ENCODE measurements around the gene TRAPPC4. TPM values are rescaled to one million over a fixed set of nuclear protein-coding genes. Genes with fewer than 3 reads are reported as not detected.
"Not testable (repeated sequence)": the region's sequence is repeated elsewhere in the genome, so short reads cannot be mapped to it uniquely, and the experiment has no call there.

Gene TRAPPC4
- total and polyA plus RNA-seq, 4 donors = 33.8 to 54.3 (median 51.6) TPM

GRCh38 chr11:119034813-119035212 lies 16.2 kb downstream of the TRAPPC4 start:
- DNase-seq (no peak), ATAC-seq (ENCODE audit: low FRiP score) (no peak)
- H3K4me3 ChIP-seq (ENCODE audit: low read length in 2 of 2) = no peak overlapping the region
- 76 to 81% methylated on average over 3 of the region's 3 CpGs for WGBS, 2 donors
- H3K27me3 ChIP-seq (ENCODE audit: control insufficient read depth in 1 of 2, insufficient read depth in 2 of 2, low read length in 1 of 2) = no peaks in the 10 kb centered on the region
- no peaks in the 10 kb centered on the region for H3K9me3 ChIP-seq (ENCODE audit: control insufficient read depth, low read length)
- intact Hi-C loops (cut with DNase I) = no loop called here
- H3K27ac ChIP-seq (ENCODE audit: low read depth in 1 of 2, low read length in 2 of 2) = no peak overlapping the region
- H3K4me1 ChIP-seq (ENCODE audit: control insufficient read depth in 1 of 2, insufficient read depth in 2 of 2, low read length in 2 of 2) = no peaks in the 10 kb centered on the region
- no peaks in the 10 kb centered on the region for H3K36me3 ChIP-seq (ENCODE audit: control insufficient read depth in 1 of 2, insufficient read depth in 2 of 2, low read length in 1 of 2)

- WGBS, 2 donors = 86% methylated on average over 5 of the region's 5 CpGs
- Histone ChIP-seq H3K4me1 (ENCODE audit: control insufficient read depth in 1 of 2, insufficient read depth in 2 of 2, low read length in 2 of 2) (no peaks in the 10 kb centered on the region), H3K9me3 (ENCODE audit: control insufficient read depth, low read length) (no peaks in the 10 kb centered on the region), H3K27me3 (ENCODE audit: control insufficient read depth in 1 of 2, insufficient read depth in 2 of 2, low read length in 1 of 2) (no peaks in the 10 kb centered on the region), H3K36me3 (ENCODE audit: control insufficient read depth in 1 of 2, insufficient read depth in 2 of 2, low read length in 1 of 2) (no peaks in the 10 kb centered on the region), H3K27ac (ENCODE audit: low read depth in 1 of 2, low read length in 2 of 2) (no peak overlapping the region), H3K4me3 (ENCODE audit: low read length in 2 of 2) (no peak overlapping the region)
- DNase-seq (peak in 1 of 2 donors; percentile 31), ATAC-seq (ENCODE audit: low FRiP score) (no peak)
- intact Hi-C loops (cut with DNase I) = no loop called here
Observed at GRCh38 chr11:119038884-119039283, 20.3 kb downstream of the TRAPPC4 start.

- H3K27ac ChIP-seq (ENCODE audit: low read depth in 1 of 2, low read length in 2 of 2); intact Hi-C loops (cut with DNase I); ATAC-seq (ENCODE audit: low FRiP score); H3K4me1 ChIP-seq (ENCODE audit: control insufficient read depth in 1 of 2, insufficient read depth in 2 of 2, low read length in 2 of 2); DNase-seq; H3K27me3 ChIP-seq (ENCODE audit: control insufficient read depth in 1 of 2, insufficient read depth in 2 of 2, low read length in 1 of 2); H3K36me3 ChIP-seq (ENCODE audit: control insufficient read depth in 1 of 2, insufficient read depth in 2 of 2, low read length in 1 of 2); H3K9me3 ChIP-seq (ENCODE audit: control insufficient read depth, low read length); H3K4me3 ChIP-seq (ENCODE audit: low read length in 2 of 2): not testable (repeated sequence)
- 46% methylated on average over 7 to 11 of the region's 11 CpGs for WGBS, 2 donors
Observed at GRCh38 chr11:119039471-119039870, 20.9 kb downstream of the TRAPPC4 start.

GRCh38 chr11:119041821-119042514 lies 23.4 kb downstream of the TRAPPC4 start:
- Histone ChIP-seq H3K27ac (ENCODE audit: low read depth in 1 of 2, low read length in 2 of 2) (no peak overlapping the region), H3K4me1 (ENCODE audit: control insufficient read depth in 1 of 2, insufficient read depth in 2 of 2, low read length in 2 of 2) (no peaks in the 10 kb centered on the region), H3K36me3 (ENCODE audit: control insufficient read depth in 1 of 2, insufficient read depth in 2 of 2, low read length in 1 of 2) (peaks cover 0 to 4% of the 10 kb centered on the region in 2 donors), H3K4me3 (ENCODE audit: low read length in 2 of 2) (no peak overlapping the region), H3K9me3 (ENCODE audit: control insufficient read depth, low read length) (no peaks in the 10 kb centered on the region), H3K27me3 (ENCODE audit: control insufficient read depth in 1 of 2, insufficient read depth in 2 of 2, low read length in 1 of 2) (no peaks in the 10 kb centered on the region)
- DNase-seq = no peak
- intact Hi-C loops (cut with DNase I) = no loop called here
- WGBS, 2 donors = 82 to 84% methylated on average over 4 of the region's 4 CpGs
- no peak for ATAC-seq (ENCODE audit: low FRiP score)

GRCh38 chr11:119042927-119043326 lies 24.4 kb downstream of the TRAPPC4 start:
- Histone ChIP-seq H3K4me1 (ENCODE audit: control insufficient read depth in 1 of 2, insufficient read depth in 2 of 2, low read length in 2 of 2) (no peaks in the 10 kb centered on the region), H3K27ac (ENCODE audit: low read depth in 1 of 2, low read length in 2 of 2) (no peak overlapping the region), H3K4me3 (ENCODE audit: low read length in 2 of 2) (no peak overlapping the region), H3K27me3 (ENCODE audit: control insufficient read depth in 1 of 2, insufficient read depth in 2 of 2, low read length in 1 of 2) (no peaks in the 10 kb centered on the region), H3K36me3 (ENCODE audit: control insufficient read depth in 1 of 2, insufficient read depth in 2 of 2, low read length in 1 of 2) (peaks cover 0 to 8% of the 10 kb centered on the region in 2 donors), H3K9me3 (ENCODE audit: control insufficient read depth, low read length) (no peaks in the 10 kb centered on the region)
- no peak for ATAC-seq (ENCODE audit: low FRiP score)
- DNase-seq = no peak
- intact Hi-C loops (cut with DNase I) = no loop called here
- WGBS, 2 donors = 89 to 91% methylated on average over 9 of the region's 9 CpGs

- Histone ChIP-seq H3K9me3 (ENCODE audit: control insufficient read depth, low read length) (no peaks in the 10 kb centered on the region), H3K36me3 (ENCODE audit: control insufficient read depth in 1 of 2, insufficient read depth in 2 of 2, low read length in 1 of 2) (peaks cover 0 to 8% of the 10 kb centered on the region in 2 donors), H3K4me3 (ENCODE audit: low read length in 2 of 2) (no peak overlapping the region), H3K27ac (ENCODE audit: low read depth in 1 of 2, low read length in 2 of 2) (no peak overlapping the region), H3K27me3 (ENCODE audit: control insufficient read depth in 1 of 2, insufficient read depth in 2 of 2, low read length in 1 of 2) (no peaks in the 10 kb centered on the region), H3K4me1 (ENCODE audit: control insufficient read depth in 1 of 2, insufficient read depth in 2 of 2, low read length in 2 of 2) (no peaks in the 10 kb centered on the region)
- intact Hi-C loops (cut with DNase I) = no loop called here
- ATAC-seq (ENCODE audit: low FRiP score) = no peak
- DNase-seq = no peak
- 55 to 65% methylated on average over 6 of the region's 6 CpGs for WGBS, 2 donors
Observed at GRCh38 chr11:119044708-119045107, 26.1 kb downstream of the TRAPPC4 start.

- Histone ChIP-seq H3K4me1 (ENCODE audit: control insufficient read depth in 1 of 2, insufficient read depth in 2 of 2, low read length in 2 of 2) (no peaks in the 10 kb centered on the region), H3K4me3 (ENCODE audit: low read length in 2 of 2) (no peak overlapping the region), H3K36me3 (ENCODE audit: control insufficient read depth in 1 of 2, insufficient read depth in 2 of 2, low read length in 1 of 2) (peaks cover 0 to 8% of the 10 kb centered on the region in 2 donors), H3K27ac (ENCODE audit: low read depth in 1 of 2, low read length in 2 of 2) (no peak overlapping the region), H3K9me3 (ENCODE audit: control insufficient read depth, low read length) (no peaks in the 10 kb centered on the region), H3K27me3 (ENCODE audit: control insufficient read depth in 1 of 2, insufficient read depth in 2 of 2, low read length in 1 of 2) (no peaks in the 10 kb centered on the region)
- 93 to 95% methylated on average over 6 of the region's 6 CpGs for WGBS, 2 donors
- intact Hi-C loops (cut with DNase I) = no loop called here
- DNase-seq = no peak
- ATAC-seq (ENCODE audit: low FRiP score) = no peak
Observed at GRCh38 chr11:119046489-119046888, 27.9 kb downstream of the TRAPPC4 start.

GRCh38 chr11:119047205-119047604 lies 28.6 kb downstream of the TRAPPC4 start:
- ATAC-seq (ENCODE audit: low FRiP score) = no peak
- DNase-seq = no peak
- Histone ChIP-seq H3K9me3 (ENCODE audit: control insufficient read depth, low read length) (no peaks in the 10 kb centered on the region), H3K4me1 (ENCODE audit: control insufficient read depth in 1 of 2, insufficient read depth in 2 of 2, low read length in 2 of 2) (no peaks in the 10 kb centered on the region), H3K36me3 (ENCODE audit: control insufficient read depth in 1 of 2, insufficient read depth in 2 of 2, low read length in 1 of 2) (peaks cover 0 to 10% of the 10 kb centered on the region in 2 donors), H3K27ac (ENCODE audit: low read depth in 1 of 2, low read length in 2 of 2) (no peak overlapping the region), H3K4me3 (ENCODE audit: low read length in 2 of 2) (no peak overlapping the region), H3K27me3 (ENCODE audit: control insufficient read depth in 1 of 2, insufficient read depth in 2 of 2, low read length in 1 of 2) (no peaks in the 10 kb centered on the region)
- 96 to 97% methylated on average over 6 of the region's 6 CpGs for WGBS, 2 donors
- intact Hi-C loops (cut with DNase I) = no loop called here

GRCh38 chr11:119048644-119049043 lies 30.1 kb downstream of the TRAPPC4 start:
- intact Hi-C loops (cut with DNase I) = no loop called here
- no peak overlapping the region for H3K4me3 ChIP-seq (ENCODE audit: low read length in 2 of 2)
- DNase-seq = no peak
- H3K9me3 ChIP-seq (ENCODE audit: control insufficient read depth, low read length) = no peaks in the 10 kb centered on the region
- no peaks in the 10 kb centered on the region for H3K27me3 ChIP-seq (ENCODE audit: control insufficient read depth in 1 of 2, insufficient read depth in 2 of 2, low read length in 1 of 2)
- H3K27ac ChIP-seq (ENCODE audit: low read depth in 1 of 2, low read length in 2 of 2) = no peak overlapping the region
- peaks cover 0 to 10% of the 10 kb centered on the region in 2 donors for H3K36me3 ChIP-seq (ENCODE audit: control insufficient read depth in 1 of 2, insufficient read depth in 2 of 2, low read length in 1 of 2)
- no peaks in the 10 kb centered on the region for H3K4me1 ChIP-seq (ENCODE audit: control insufficient read depth in 1 of 2, insufficient read depth in 2 of 2, low read length in 2 of 2)
- no peak for ATAC-seq (ENCODE audit: low FRiP score)
- WGBS, 2 donors = 93 to 96% methylated on average over 9 of the region's 9 CpGs

Measured in aorta (tissue), 5 donors.